Hindlimb muscle (tissue), 1 donor: ENCODE results near the gene DNER. TPM values are rescaled to one million over a fixed set of nuclear protein-coding genes. Genes with fewer than 3 reads are reported as not detected.

Source experiments
- DNase-seq: peaks from one replicate; pipeline ENCODE4 v3.0.0-alpha.2; 2013
- polyA plus RNA-seq: library from polyadenylated mRNA; unstranded; fragments of 120-200 nt; gene quantifications from one replicate; pipeline ENCODE4 v1.2.1, GENCODE V29; 2013; ENCODE audit not compliant: insufficient read length

DNER gene
- polyA plus RNA-seq, 1 donor: 1.1 TPM

DNA sequence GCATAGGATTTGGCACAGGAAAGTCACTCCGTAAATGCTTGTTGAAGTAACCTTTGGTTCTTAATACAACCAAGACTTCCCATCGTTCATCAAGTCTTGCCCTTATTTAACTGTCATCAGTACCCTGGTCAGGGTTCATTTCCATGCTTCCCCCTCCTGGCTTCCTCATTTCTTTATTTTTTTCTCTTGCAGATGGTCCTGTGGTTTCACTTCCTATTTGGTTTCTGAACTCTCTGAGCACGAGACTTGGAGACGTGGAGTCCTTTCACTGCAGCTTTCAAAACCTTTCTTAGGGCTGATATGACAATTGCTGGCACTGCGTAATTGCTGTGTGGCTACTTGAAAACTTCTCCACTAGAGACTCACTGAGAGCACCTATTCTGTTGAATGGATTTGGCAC is 383.4 kb downstream of the DNER start:
- DNase-seq: peak; percentile 33

DNA sequence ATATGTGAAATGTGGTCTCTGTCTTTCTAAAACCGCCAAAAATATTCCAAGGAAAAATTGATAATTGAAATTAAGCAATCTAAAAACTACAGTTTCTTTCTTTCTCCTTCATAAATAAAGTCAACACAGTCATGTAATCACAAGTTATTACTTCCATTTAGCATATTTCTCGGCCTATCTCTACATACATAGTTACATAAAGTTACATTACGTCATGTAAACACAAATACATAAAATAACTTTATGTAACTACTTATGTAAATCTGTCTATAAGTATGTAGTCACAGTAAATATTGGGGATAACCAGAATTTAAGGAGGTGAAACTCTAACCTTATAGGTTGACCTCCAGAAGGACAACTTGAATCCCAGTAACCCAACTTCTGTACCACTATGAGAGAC is 394.8 kb downstream of the DNER start:
- no peak for DNase-seq

DNA sequence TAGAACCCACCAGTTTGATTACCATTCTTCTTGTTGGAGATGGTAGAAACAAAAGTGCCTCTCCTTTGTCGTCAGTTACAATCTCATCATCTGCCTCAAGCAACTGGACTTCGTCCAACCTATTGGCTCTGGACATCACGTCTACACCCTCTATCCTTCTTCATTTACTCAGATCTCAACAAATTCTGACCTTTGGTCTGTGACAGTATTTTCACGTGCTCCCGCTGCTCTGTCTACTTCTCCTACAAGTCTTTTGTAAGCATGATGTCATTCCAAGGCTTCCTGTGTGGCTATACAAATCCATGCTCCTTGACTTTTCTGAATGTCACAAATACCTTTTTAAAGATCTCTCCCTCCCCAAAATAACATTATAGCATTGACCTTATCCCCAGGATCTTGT is 400.2 kb downstream of the DNER start:
- no peak for DNase-seq

DNA sequence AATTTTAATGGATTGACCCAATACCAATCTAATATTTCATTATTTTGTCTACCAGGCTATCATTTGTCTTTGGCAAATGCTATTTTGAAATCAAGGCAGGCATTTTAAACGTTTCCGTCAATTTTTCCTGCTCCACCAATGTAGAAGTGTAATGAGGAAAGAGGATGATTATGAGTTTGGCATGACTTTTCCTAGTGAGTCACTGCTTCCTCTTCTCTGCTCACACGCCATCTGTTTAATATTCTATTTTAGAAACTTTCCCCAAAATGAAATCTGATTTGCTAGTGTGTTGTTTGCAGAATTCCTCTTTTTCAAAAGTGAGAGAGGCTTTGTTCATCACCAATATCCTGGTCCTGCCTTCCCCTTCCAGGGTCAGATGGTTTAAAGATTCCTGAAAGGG is 400.8 kb downstream of the DNER start:
- peak; percentile 66 for DNase-seq

Other genes starting within 250 kb of the DNER start
- 196 TPM for gene TRIP12, start 207.5 kb upstream of the DNER start, polyA plus RNA-seq
- gene FBXO36, start 207.9 kb upstream of the DNER start, polyA plus RNA-seq: 2.1 TPM